Tracheal epithelial cell (primary cell): ENCODE data around the gene ANKIB1. TPM values are rescaled to one million over a fixed set of nuclear protein-coding genes. Genes with fewer than 3 reads are reported as not detected.

ENCODE experiments used
- total RNA-seq: library from RNA; depleted of rRNA; stranded (reverse); fragments of >200 nt; gene quantifications from 2 replicates; pipeline ENCODE4 v1.2.1, GENCODE V29; 2014

The ANKIB1 gene
- total RNA-seq, result 37.7 and 53.7 TPM in 2 replicates

GRCh38 chr7:92245487-92246359 lies at the start of gene ANKIB1, which contains the start of gene KRIT1:
Gene ANKIB1 (plus strand): TSS chr7:92245974. CDS start chr7:92294979, 49,005 bp downstream.
Gene KRIT1 (minus strand): TSS chr7:92245914. CDS start chr7:92242135, 3,779 bp downstream.

GRCh38 chr7:92447345-92448204 lies 201.8 kb downstream of the ANKIB1 start, which contains the start of gene GATAD1:
Gene GATAD1 (plus strand): TSS chr7:92447482. CDS start chr7:92447730, 248 bp downstream.

Other genes with a start within 250 kb of the ANKIB1 start
- gene CYP51A1, start 111.5 kb upstream of the ANKIB1 start, total RNA-seq, result 402 and 503 TPM in 2 replicates
- not detected in 2 replicates for gene LRRD1, start 66.8 kb upstream of the ANKIB1 start, total RNA-seq
- 21.7 and 36.2 TPM in 2 replicates for gene KRIT1, start 60 bp upstream of the ANKIB1 start, total RNA-seq
- 15.9 and 21.1 TPM in 2 replicates for gene GATAD1, start 201.5 kb downstream of the ANKIB1 start, total RNA-seq
- gene ERVW-1, start 232.0 kb downstream of the ANKIB1 start, total RNA-seq, result not detected in 2 replicates